Mesothelial cell of epicardium (in vitro differentiated cells): ENCODE data around the gene RIIAD1. TPM values are rescaled to one million over a fixed set of nuclear protein-coding genes. Genes with fewer than 3 reads are reported as not detected.
"Not testable (repeated sequence)": the region's sequence is repeated elsewhere in the genome, so short reads cannot be mapped to it uniquely, and the experiment has no call there.

Source experiments
- DNase-seq, 2 experiments: peaks; one replicate each; pipeline ENCODE4 v3.0.0; 2021; ENCODE audit warnings: low spot score in 2 of 2; ENCODE audit not compliant: unreplicated experiment in 2 of 2
- H3K27ac Mint-ChIP-seq: 2 replicates; pipeline ENCODE4 v1.8.0; 2021; ENCODE audit warnings: mixed read lengths
- H3K27me3 Mint-ChIP-seq: 2 replicates; pipeline ENCODE4 v1.8.0; 2021; ENCODE audit warnings: low read depth, mixed read lengths
- H3K36me3 Mint-ChIP-seq: 2 replicates; pipeline ENCODE4 v1.8.0; 2021; ENCODE audit warnings: mixed read lengths
- H3K4me1 Mint-ChIP-seq: 2 replicates; pipeline ENCODE4 v1.8.0; 2021; ENCODE audit warnings: mixed read lengths
- H3K4me3 Mint-ChIP-seq: 2 replicates; pipeline ENCODE4 v1.8.0; 2021; ENCODE audit warnings: mild to moderate bottlenecking, moderate library complexity, mixed read lengths
- H3K9me3 Mint-ChIP-seq: 2 replicates; pipeline ENCODE4 v1.8.0; 2021; ENCODE audit warnings: mixed read lengths
- CTCF ChIP-seq: fragments of 200-600 bp; sonication (generic); IDR thresholded peaks from one replicate; pipeline ENCODE4 v1.5.0; 2021; ENCODE audit warnings: antibody characterized with exemption; ENCODE audit not compliant: unreplicated experiment
- total RNA-seq: library from RNA; stranded (reverse); gene quantifications from 3 replicates; pipeline ENCODE4 v1.2.1, GENCODE V29; 2021

The RIIAD1 gene
- total RNA-seq, 1 donor from 2014 or later = not detected

- no peak for TF ChIP-seq CTCF
- peaks cover 23% of the 10 kb centered on the region for H3K36me3 Mint-ChIP-seq
- H3K9me3 Mint-ChIP-seq = no peaks in the 10 kb centered on the region
Measured at GRCh38 chr1:151763990-151764389, 42.7 kb downstream of the RIIAD1 start.

GRCh38 chr1:151768351-151769066 lies 47.2 kb downstream of the RIIAD1 start:
- not testable (repeated sequence) for H3K4me3 Mint-ChIP-seq, H3K27me3 Mint-ChIP-seq, H3K9me3 Mint-ChIP-seq, DNase-seq, H3K36me3 Mint-ChIP-seq
- H3K4me1 Mint-ChIP-seq = peaks cover 13% of the 10 kb centered on the region
- peak overlapping the region; percentile 74 for H3K27ac Mint-ChIP-seq

More at GRCh38 chr1:151763990-151764389, 42.7 kb downstream of the RIIAD1 start:
- no peak for DNase-seq
- H3K4me3 Mint-ChIP-seq = peak overlapping the region; percentile 82
- H3K27ac Mint-ChIP-seq = peak overlapping the region; percentile 91
- H3K27me3 Mint-ChIP-seq = no peaks in the 10 kb centered on the region
- H3K4me1 Mint-ChIP-seq = peaks cover 21% of the 10 kb centered on the region

- not testable (repeated sequence) for H3K27me3 Mint-ChIP-seq, H3K4me3 Mint-ChIP-seq, H3K27ac Mint-ChIP-seq, H3K9me3 Mint-ChIP-seq, H3K36me3 Mint-ChIP-seq, DNase-seq
- H3K4me1 Mint-ChIP-seq = peaks cover 10% of the 10 kb centered on the region
Measured at GRCh38 chr1:151769270-151769669, 47.9 kb downstream of the RIIAD1 start.

GRCh38 chr1:151773702-151774101 lies 52.4 kb downstream of the RIIAD1 start:
- DNase-seq = no peak
- Mint-ChIP-seq H3K9me3 (no peaks in the 10 kb centered on the region), H3K27me3 (no peaks in the 10 kb centered on the region), H3K36me3 (peaks cover 16% of the 10 kb centered on the region), H3K4me1 (no peaks in the 10 kb centered on the region), H3K27ac (no peak overlapping the region), H3K4me3 (no peak overlapping the region)
- no peak for TF ChIP-seq CTCF

GRCh38 chr1:151774256-151774922 lies 53.1 kb downstream of the RIIAD1 start:
- Mint-ChIP-seq H3K36me3 (peaks cover 16% of the 10 kb centered on the region), H3K4me3 (no peak overlapping the region), H3K9me3 (no peaks in the 10 kb centered on the region), H3K27me3 (no peaks in the 10 kb centered on the region), H3K4me1 (no peaks in the 10 kb centered on the region), H3K27ac (no peak overlapping the region)
- TF ChIP-seq CTCF = no peak
- no peak for DNase-seq

- H3K36me3 Mint-ChIP-seq = peaks cover 13% of the 10 kb centered on the region
- TF ChIP-seq CTCF = no peak
- H3K4me1 Mint-ChIP-seq = no peaks in the 10 kb centered on the region
- H3K9me3 Mint-ChIP-seq = no peaks in the 10 kb centered on the region
- no peak overlapping the region for H3K27ac Mint-ChIP-seq
- no peak for DNase-seq
- no peaks in the 10 kb centered on the region for H3K27me3 Mint-ChIP-seq
- H3K4me3 Mint-ChIP-seq = no peak overlapping the region
Measured at GRCh38 chr1:151775894-151776664, 54.8 kb downstream of the RIIAD1 start.
